IPS-18c (cell line): Measurements from ENCODE around the gene CHIT1.

Experiments used
- H3K4me3 ChIP-seq: 2 replicates; pipeline ENCODE4 v1.7.0; 2013; ENCODE audit warnings: low read depth, mild to moderate bottlenecking, low read length, moderate library complexity; ENCODE audit not compliant: insufficient read depth
- H3K9me3 ChIP-seq: one replicate; pipeline ENCODE4 v1.6.1; 2013; ENCODE audit warnings: mild to moderate bottlenecking, low read length, moderate library complexity; ENCODE audit not compliant: control insufficient read depth, insufficient read depth

The CHIT1 gene

GRCh38 chr1:203206129-203206687 lies 23.3 kb downstream of the CHIT1 start:
- Histone ChIP-seq H3K4me3 (no peak overlapping the region), H3K9me3 (no peaks in the 10 kb centered on the region)

GRCh38 chr1:203204756-203205155 lies 24.7 kb downstream of the CHIT1 start:
- H3K9me3 ChIP-seq, result no peaks in the 10 kb centered on the region
- H3K4me3 ChIP-seq, result no peak overlapping the region

GRCh38 chr1:203202431-203203245 lies 26.8 kb downstream of the CHIT1 start:
- Histone ChIP-seq H3K4me3 (no peak overlapping the region), H3K9me3 (no peaks in the 10 kb centered on the region)

- H3K9me3 ChIP-seq, result no peaks in the 10 kb centered on the region
- H3K4me3 ChIP-seq, result no peak overlapping the region
These were observed 27.8 kb downstream of the CHIT1 start for GRCh38 chr1:203201516-203202205.

GRCh38 chr1:203200916-203201315 lies 28.6 kb downstream of the CHIT1 start:
- H3K9me3 ChIP-seq, result no peaks in the 10 kb centered on the region
- H3K4me3 ChIP-seq, result no peak overlapping the region

GRCh38 chr1:203199816-203200571 lies 29.5 kb downstream of the CHIT1 start:
- no peaks in the 10 kb centered on the region for H3K9me3 ChIP-seq
- no peak overlapping the region for H3K4me3 ChIP-seq

- no peaks in the 10 kb centered on the region for H3K9me3 ChIP-seq
- no peak overlapping the region for H3K4me3 ChIP-seq
These were observed 30.0 kb downstream of the CHIT1 start for GRCh38 chr1:203199481-203199815.

GRCh38 chr1:203199002-203199401 lies 30.5 kb downstream of the CHIT1 start:
- H3K9me3 ChIP-seq, result no peaks in the 10 kb centered on the region
- no peak overlapping the region for H3K4me3 ChIP-seq

- Histone ChIP-seq H3K9me3 (no peaks in the 10 kb centered on the region), H3K4me3 (no peak overlapping the region)
These were observed 31.8 kb downstream of the CHIT1 start for GRCh38 chr1:203197625-203198024.

GRCh38 chr1:203196371-203196770 lies 33.1 kb downstream of the CHIT1 start:
- Histone ChIP-seq H3K4me3 (no peak overlapping the region), H3K9me3 (no peaks in the 10 kb centered on the region)

- H3K4me3 ChIP-seq, result no peak overlapping the region
- no peaks in the 10 kb centered on the region for H3K9me3 ChIP-seq
These were observed 38.5 kb downstream of the CHIT1 start for GRCh38 chr1:203190949-203191348.

GRCh38 chr1:203189951-203190352 lies 39.5 kb downstream of the CHIT1 start:
- Histone ChIP-seq H3K4me3 (no peak overlapping the region), H3K9me3 (no peaks in the 10 kb centered on the region)

GRCh38 chr1:203188686-203189232 lies 40.7 kb downstream of the CHIT1 start:
- Histone ChIP-seq H3K9me3 (no peaks in the 10 kb centered on the region), H3K4me3 (no peak overlapping the region)

- Histone ChIP-seq H3K9me3 (no peaks in the 10 kb centered on the region), H3K4me3 (no peak overlapping the region)
These were observed 41.7 kb downstream of the CHIT1 start for GRCh38 chr1:203187689-203188264.

GRCh38 chr1:203187304-203187685 lies 42.2 kb downstream of the CHIT1 start:
- H3K9me3 ChIP-seq, result no peaks in the 10 kb centered on the region

GRCh38 chr1:203186446-203187303 lies 42.8 kb downstream of the CHIT1 start, which contains the start of gene CHI3L1:
CHI3L1 (minus strand) TSS chr1:203186704; CDS start chr1:203186623, 81 bp downstream.
- Histone ChIP-seq H3K9me3 (no peaks in the 10 kb centered on the region), H3K4me3 (0 out of 2 replicates have a peak within 1 kb of the TSS, but pooled peaks have one; percentile 3)

More at GRCh38 chr1:203187304-203187685, 42.2 kb downstream of the CHIT1 start:
- no peak overlapping the region for H3K4me3 ChIP-seq
